Common myeloid progenitor, CD34-positive (primary cell): ENCODE measurements around the gene THOC6.

Experiments
- CTCF ChIA-PET: fragments of 350-600 bp; sonication (Branson Sonifier 250); formaldehyde crosslinking; loops from one replicate; lab custom pipeline; 2021; ENCODE audit warnings: antibody characterized with exemption; lab: Charles Lee
- POLR2A ChIA-PET: fragments of 350-600 bp; sonication (Branson Sonifier 250); formaldehyde crosslinking; loops from one replicate; lab custom pipeline; 2021; ENCODE audit warnings: antibody characterized with exemption; lab: Charles Lee
- DNase-seq, 3 donors: peaks; one replicate each; pipeline versions ENCODE4 v3.0.0 to v3.0.0-alpha.2; 2013
- H3K27ac ChIP-seq, 2 experiments: 1 replicate in 1 of 2; 2 replicates in 1 of 2; pipeline ENCODE4 v1.7.0; 2013; ENCODE audit warnings: inconsistent platforms in 2 of 2, low read length in 2 of 2, mild to moderate bottlenecking in 2 of 2, low read depth in 1 of 2, moderate library complexity in 1 of 2; ENCODE audit not compliant: severe bottlenecking in 2 of 2, insufficient read depth in 1 of 2, poor library complexity in 1 of 2
- H3K27me3 ChIP-seq, 5 experiments: replicated peaks in 2 of 5; 1 replicate in 3 of 5; 2 replicates in 2 of 5; pipeline versions ENCODE4 v1.6.1 to v1.7.0; 2013; ENCODE audit warnings: low read length in 4 of 5, mild to moderate bottlenecking in 2 of 5, moderate library complexity in 2 of 5, inconsistent platforms in 1 of 5; ENCODE audit not compliant: insufficient read depth in 5 of 5, control insufficient read depth in 4 of 5
- H3K36me3 ChIP-seq, 4 experiments: 1 replicate in 2 of 4; 2 replicates in 2 of 4; pipeline versions ENCODE4 v1.6.1 to v1.7.0; 2013; ENCODE audit warnings: low read length in 3 of 4, control low read depth in 1 of 4, mild to moderate bottlenecking in 1 of 4; ENCODE audit not compliant: control insufficient read depth in 4 of 4, insufficient read depth in 4 of 4
- H3K4me1 ChIP-seq, 4 experiments: 1 replicate in 3 of 4; 2 replicates in 1 of 4; pipeline versions ENCODE4 v1.6.1 to v1.7.1; 2013; ENCODE audit warnings: low read length in 3 of 4, mild to moderate bottlenecking in 3 of 4, control low read depth in 1 of 4, inconsistent platforms in 1 of 4, moderate library complexity in 1 of 4; ENCODE audit not compliant: control insufficient read depth in 4 of 4, insufficient read depth in 4 of 4; ENCODE audit errors: control extremely low read depth in 1 of 4
- H3K4me3 ChIP-seq, 7 experiments: 1 replicate in 4 of 7; 2 replicates in 3 of 7; pipeline versions ENCODE4 v1.5.1 to v1.7.0; 2013; ENCODE audit warnings: mild to moderate bottlenecking in 7 of 7, low read length in 6 of 7, moderate library complexity in 6 of 7, inconsistent platforms in 2 of 7, low read depth in 2 of 7, control low read depth in 1 of 7; ENCODE audit not compliant: insufficient read depth in 4 of 7, control insufficient read depth in 1 of 7; ENCODE audit errors: extremely low read depth in 1 of 7
- H3K9me3 ChIP-seq, 5 experiments: 1 replicate in 4 of 5; 2 replicates in 1 of 5; pipeline versions ENCODE4 v1.6.1 to v1.7.1; 2013; ENCODE audit warnings: low read length in 4 of 5, mild to moderate bottlenecking in 2 of 5, inconsistent platforms in 1 of 5, low read depth in 1 of 5, moderate library complexity in 1 of 5; ENCODE audit not compliant: control insufficient read depth in 4 of 5, insufficient read depth in 2 of 5; ENCODE audit errors: control extremely low read depth in 1 of 5
- WGBS: methylation state at CpG from one replicate; pipeline ENCODE4 v1.1.5; 2013; ENCODE audit not compliant: insufficient coverage; 5-methylcytosine and 5-hydroxymethylcytosine counted together

Gene THOC6

GRCh38 chr16:3008690-3009037, 15.2 kb upstream of the THOC6 start:
- no peaks in the 10 kb centered on the region for H3K36me3 ChIP-seq
- DNase-seq: no peak
- peaks cover 0 to 4% (median 0%) of the 10 kb centered on the region in 5 experiments for H3K27me3 ChIP-seq
- ChIA-PET POLR2A (interaction anchor here (2.1 kb wide), 1 partner anchor 13 kb away, joined by 15 read pairs; the partner anchor contains the start of gene TNFRSF12A), CTCF (interaction anchor here (1.0 to 10.6 kb wide), 3 partner anchors 12 to 87 kb away, joined by 3 to 197 read pairs (median 101); partner anchors contain the start of genes CLDN6, HCFC1R1, THOC6 and TNFRSF12A)
- H3K4me3 ChIP-seq: peak overlapping the region in 2 of 7 experiments; percentile 65 to 71
- H3K9me3 ChIP-seq: no peaks in the 10 kb centered on the region
- 100% methylated on average over 2 of the region's 4 CpGs for WGBS
- peaks cover 11 to 55% (median 52%) of the 10 kb centered on the region in 4 experiments for H3K4me1 ChIP-seq
- peak overlapping the region in 1 of 2 experiments; percentile 68 for H3K27ac ChIP-seq

GRCh38 chr16:3009568-3010390, 14.1 kb upstream of the THOC6 start:
- ChIA-PET POLR2A (interaction anchor here (1.4 kb wide), 1 partner anchor 10 kb away, joined by 6 read pairs; the partner anchor contains the start of gene TNFRSF12A), CTCF (interaction anchor here (0.6 to 3.4 kb wide), 6 partner anchors 10 to 86 kb away, joined by 3 to 22 read pairs (median 8); partner anchors contain the start of genes CLDN6, HCFC1R1, THOC6 and TNFRSF12A)
- Histone ChIP-seq H3K27me3 (peaks cover 0 to 4% (median 0%) of the 10 kb centered on the region in 5 experiments), H3K27ac (no peak overlapping the region), H3K4me1 (peaks cover 11 to 54% (median 51%) of the 10 kb centered on the region in 4 experiments), H3K4me3 (no peak overlapping the region), H3K36me3 (no peaks in the 10 kb centered on the region), H3K9me3 (no peaks in the 10 kb centered on the region)
- WGBS: 98% methylated on average over 15 of the region's 21 CpGs
- no peak for DNase-seq

- 100% methylated on average over 6 of the region's 8 CpGs for WGBS
- Histone ChIP-seq H3K4me1 (peaks cover 11 to 50% (median 47%) of the 10 kb centered on the region in 4 experiments), H3K9me3 (no peaks in the 10 kb centered on the region), H3K27me3 (peaks cover 0 to 4% (median 0%) of the 10 kb centered on the region in 5 experiments), H3K36me3 (no peaks in the 10 kb centered on the region), H3K27ac (no peak overlapping the region), H3K4me3 (no peak overlapping the region)
- ChIA-PET POLR2A (interaction anchor here (1.4 kb wide), 1 partner anchor 9 kb away, joined by 6 read pairs; the partner anchor contains the start of gene TNFRSF12A), CTCF (interaction anchor here (1.9 to 3.4 kb wide), 3 partner anchors 10 to 21 kb away, joined by 14 to 22 read pairs (median 16); partner anchors contain the start of genes CLDN6 and TNFRSF12A)
- DNase-seq: no peak
Measured at GRCh38 chr16:3010510-3010909, 13.3 kb upstream of the THOC6 start.

GRCh38 chr16:3012246-3012645, 11.6 kb upstream of the THOC6 start:
- Histone ChIP-seq H3K9me3 (no peaks in the 10 kb centered on the region), H3K27ac (no peak overlapping the region), H3K4me3 (peak overlapping the region in 3 of 7 experiments; percentile 5 to 38 (median 8)), H3K36me3 (no peaks in the 10 kb centered on the region), H3K27me3 (peaks cover 0 to 4% (median 0%) of the 10 kb centered on the region in 5 experiments), H3K4me1 (peaks cover 3 to 34% (median 30%) of the 10 kb centered on the region in 4 experiments)
- WGBS: 73% methylated on average over 18 of the region's 19 CpGs
- no peak for DNase-seq
- ChIA-PET CTCF (interaction anchor here (1.7 to 3.4 kb wide), 3 partner anchors 8 to 22 kb away, joined by 6 to 22 read pairs (median 6); partner anchors contain the start of genes CLDN6 and TNFRSF12A), POLR2A (interaction anchor here (0.6 kb wide), 1 partner anchor 38 kb away, joined by 3 read pairs; no protein-coding TSS in a partner anchor)

- WGBS: 83% methylated on average over 21 of the region's 27 CpGs
- peak within 1 kb of the TSS in 3 of 7 experiments; percentile 5 to 38 (median 8) for H3K4me3 ChIP-seq
- no peak within 1 kb of the TSS for H3K27ac ChIP-seq
- no peaks in the 10 kb centered on the region for H3K36me3 ChIP-seq
- POLR2A ChIA-PET: no interaction called here
- H3K9me3 ChIP-seq: no peaks in the 10 kb centered on the region
- CTCF ChIA-PET: interaction anchor here (1.7 to 1.8 kb wide), 2 partner anchors 15 to 21 kb away, joined by 6 read pairs; no protein-coding TSS in a partner anchor
- no peak for DNase-seq
- H3K4me1 ChIP-seq: peaks cover 2 to 28% (median 25%) of the 10 kb centered on the region in 4 experiments
- peaks cover 0 to 4% (median 0%) of the 10 kb centered on the region in 5 experiments for H3K27me3 ChIP-seq
Measured at GRCh38 chr16:3012828-3013420, 10.9 kb upstream of the THOC6 start, which contains the start of gene CLDN9. Gene CLDN9 (plus strand): TSS chr16:3012923. CDS start chr16:3013363, 440 bp downstream.

- 93% methylated on average over 26 of the region's 27 CpGs for WGBS
- Histone ChIP-seq H3K27ac (no peak overlapping the region), H3K4me3 (no peak overlapping the region), H3K4me1 (peaks cover under 1 to 28% (median 25%) of the 10 kb centered on the region in 4 experiments), H3K9me3 (no peaks in the 10 kb centered on the region), H3K36me3 (no peaks in the 10 kb centered on the region), H3K27me3 (peaks cover 0 to 4% (median 0%) of the 10 kb centered on the region in 5 experiments)
- ChIA-PET CTCF (interaction anchor here (1.0 to 2.1 kb wide), 3 partner anchors 9 to 15 kb away, joined by 4 to 15 read pairs (median 6); no protein-coding TSS in a partner anchor), POLR2A (no interaction called here)
- DNase-seq: no peak
Measured at GRCh38 chr16:3013491-3013951, 10.3 kb upstream of the THOC6 start.
